Measurements from ENCODE around the gene SP7.

DNA sequence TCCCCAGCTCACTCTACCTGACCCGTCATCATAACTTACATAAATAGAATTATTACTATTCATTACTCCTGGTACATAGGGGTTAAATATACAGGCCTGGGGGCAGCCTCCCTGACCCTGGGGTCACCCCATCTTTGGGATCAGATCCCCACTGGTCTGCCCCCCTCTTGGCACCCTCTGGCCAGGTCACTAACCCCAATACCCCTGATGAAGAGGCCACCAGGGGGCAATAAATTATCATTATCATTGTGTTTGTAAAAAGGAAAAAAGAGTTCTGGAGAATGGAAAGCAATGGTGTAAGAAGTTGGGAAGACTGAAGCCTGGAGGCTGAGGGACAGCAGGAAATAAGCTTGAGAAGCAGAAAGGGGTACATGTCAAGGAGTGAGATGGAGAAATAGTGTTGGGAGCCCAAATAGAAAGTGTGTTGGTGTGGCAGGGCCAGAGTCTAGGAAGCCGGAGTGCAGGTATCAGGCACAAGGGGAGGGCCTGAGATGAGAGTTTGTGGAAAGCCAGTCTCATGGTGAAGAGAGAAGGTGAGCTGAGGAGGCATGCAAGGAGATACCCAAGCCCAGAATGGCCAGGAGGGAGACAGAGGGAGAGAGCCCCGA is 8.6 kb downstream of the SP7 start:
- no peak for TF ChIP-seq POLR2AphosphoS5 (IDR thresholded peaks at IDR 0.05; ENCODE audit: borderline replicate concordance, low read depth, low read length)
- no peak for TF ChIP-seq EZH2 (IDR thresholded peaks at IDR 0.05)
- no peak for TF ChIP-seq FOXP2 (optimal IDR thresholded peaks at IDR 0.05; ENCODE audit: control extremely low read depth, extremely low read length, insufficient read depth)

Data from SK-N-MC (cell line).